GM12878 (cell line): Measurements from ENCODE around the gene SHROOM2. TPM values are rescaled to one million over a fixed set of nuclear protein-coding genes. Genes with fewer than 3 reads are reported as not detected.

Experiments
- ATAC-seq: fragments of 200-7000 bp; cut with Tn5 transposase; 3 replicates; pipeline ENCODE4 v1.9.1; 2020; ENCODE audit warnings: mild to moderate bottlenecking, moderate library complexity
- BruUV-seq: library from RNA; stranded (reverse); fragments of 400-500 nt; replicated peaks from 2 replicates; lab custom pipeline; 2021; lab: Mats Ljungman, UMichigan
- CTCF ChIA-PET: fragments of 300-600 bp; sonication (Branson Sonifier 250); formaldehyde crosslinking; extraction: SDS; loops from one replicate; lab custom pipeline; 2021; ENCODE audit warnings: inconsistent platforms; lab: Yijun Ruan, JAX
- POLR2A ChIA-PET: fragments of 350-600 bp; formaldehyde crosslinking; extraction: SDS; loops from one replicate; lab custom pipeline; 2021; ENCODE audit warnings: inconsistent platforms; lab: Charles Lee
- RAD21 ChIA-PET: fragments of 300-600 bp; sonication (Branson Sonifier 250); formaldehyde crosslinking; loops from one replicate; lab custom pipeline; 2023; ENCODE audit warnings: antibody characterized with exemption; ENCODE audit not compliant: unreplicated experiment; lab: Charles Lee
- SMC1A ChIA-PET: fragments of 300-600 bp; sonication (Branson Sonifier 250); formaldehyde crosslinking; loops from one replicate; lab custom pipeline; 2023; ENCODE audit not compliant: unreplicated experiment, uncharacterized antibody; lab: Charles Lee
- DNase-seq: peaks from one replicate; pipeline ENCODE4 v3.0.0-alpha.2; 2011; ENCODE audit warnings: low read depth, low spot score
- FAIRE-seq: peaks from 3 replicates; lab custom pipeline; 2011; peaks lifted over from hg19 to GRCh38; lab: Jason Lieb, UNC
- H2AFZ ChIP-seq: 2 replicates; pipeline ENCODE4 v1.6.0; 2011; ENCODE audit warnings: low read depth, low read length, control low read depth; ENCODE audit not compliant: control insufficient read depth
- H3K27ac ChIP-seq: 2 replicates; pipeline ENCODE4 v1.5.1; 2011; ENCODE audit warnings: control low read depth; ENCODE audit not compliant: control insufficient read depth, insufficient read depth
- H3K27me3 ChIP-seq, 2 experiments: replicated peaks in 1 of 2; 2 replicates each; pipeline versions ENCODE4 v1.6.0 to v1.6.1; 2011; ENCODE audit warnings: low read length in 1 of 2; ENCODE audit not compliant: control insufficient read depth in 2 of 2, insufficient read depth in 2 of 2
- H3K36me3 ChIP-seq, 2 experiments: 2 replicates each; pipeline ENCODE4 v1.5.1; 2011; ENCODE audit warnings: low read length in 1 of 2; ENCODE audit not compliant: control insufficient read depth in 2 of 2, insufficient read depth in 2 of 2
- H3K4me1 ChIP-seq: 2 replicates; pipeline ENCODE4 v1.6.1; 2011; ENCODE audit warnings: mild to moderate bottlenecking, low read length, moderate library complexity, mixed read lengths; ENCODE audit not compliant: control insufficient read depth, insufficient read depth
- H3K4me2 ChIP-seq: 2 replicates; pipeline ENCODE4 v1.6.0; 2011; ENCODE audit warnings: control low read depth; ENCODE audit not compliant: control insufficient read depth, insufficient read depth
- H3K4me3 ChIP-seq: fragments of 200-600 bp; sonication (generic); 2 replicates; pipeline ENCODE4 v1.5.1; 2016
- H3K79me2 ChIP-seq: 2 replicates; pipeline ENCODE4 v1.6.0; 2011; ENCODE audit warnings: low read length; ENCODE audit not compliant: control insufficient read depth, insufficient read depth
- H3K9ac ChIP-seq: 2 replicates; pipeline ENCODE4 v1.8.0; 2011; ENCODE audit warnings: low read length, control low read depth, mixed read lengths; ENCODE audit not compliant: control insufficient read depth, insufficient read depth
- H3K9me3 ChIP-seq: replicated peaks from 3 replicates; pipeline ENCODE4 v1.5.1; 2011; ENCODE audit warnings: mild to moderate bottlenecking, low read length; ENCODE audit not compliant: control insufficient read depth, insufficient read depth
- H4K20me1 ChIP-seq: 2 replicates; pipeline ENCODE4 v1.6.0; 2011; ENCODE audit not compliant: control insufficient read depth, insufficient read depth
- IKZF1 ChIP-seq: fragments of 450-650 bp; conservative IDR thresholded peaks from 2 replicates; pipeline ENCODE4 v1.6.1; 2017; ENCODE audit warnings: antibody characterized with exemption, mild to moderate bottlenecking
- MTA3 ChIP-seq: IDR thresholded peaks from 2 replicates; pipeline ENCODE4 v1.6.1; 2012; ENCODE audit warnings: low read length, inconsistent platforms, borderline replicate concordance
- MYC ChIP-seq: IDR thresholded peaks from 2 replicates; pipeline ENCODE4 v1.6.1; 2011; ENCODE audit warnings: mild to moderate bottlenecking, low read length, moderate library complexity, inconsistent platforms; ENCODE audit not compliant: insufficient read depth, insufficient replicate concordance, insufficient read length, severe bottlenecking
- POLR2A ChIP-seq: IDR thresholded peaks from 2 replicates; pipeline ENCODE4 v1.6.1; 2011; ENCODE audit warnings: low read depth, mild to moderate bottlenecking, low read length
- RCOR1 ChIP-seq: conservative IDR thresholded peaks from 2 replicates; pipeline ENCODE4 v1.6.1; 2012; ENCODE audit warnings: low read depth, low read length, improper control_type of control experiment
- ZBTB4 ChIP-seq: fragments of 450-650 bp; formaldehyde crosslinking; IDR thresholded peaks from 2 replicates; pipeline ENCODE4 v1.4.0; 2022; ENCODE audit warnings: mild to moderate bottlenecking, moderate library complexity
- ZNF592 ChIP-seq: fragments of 450-650 bp; IDR thresholded peaks from 2 replicates; pipeline ENCODE4 v1.6.1; 2017; ENCODE audit warnings: mild to moderate bottlenecking, moderate library complexity
- WGBS: methylation state at CpG from one replicate; pipeline ENCODE4 v1.1.6; 2016; ENCODE audit warnings: low lambda C conversion rate; ENCODE audit not compliant: insufficient replicate concordance, insufficient coverage; ENCODE audit errors: missing lambda C conversion rate; 5-methylcytosine and 5-hydroxymethylcytosine counted together
- in situ Hi-C: fragments of 300-500 bp; cut with MboI; formaldehyde crosslinking; loops from 9 replicates; pipeline ENCODE4 v1.14.3; 2018; ENCODE audit warnings: mixed read lengths
- intact Hi-C: fragments of 100-400 bp; cut with micrococcal nuclease; formaldehyde crosslinking; loops from one replicate; pipeline ENCODE4 v1.14.2; 2022; ENCODE audit not compliant: unreplicated experiment
- polyA plus RNA-seq, 11 experiments: library from polyadenylated mRNA; depleted of rRNA in 4 of 11; unstranded in 6 of 11; stranded (reverse) in 5 of 11; fragments of >200 nt; fragmentation: Nextera tagmentation in 4 of 11; fragmentation: Illumina TruSeq in 1 of 11; extraction: Ambion mirVana in 4 of 11; extraction: Trizol in 1 of 11; gene quantifications; 1 replicate in 1 of 11; 2 replicates in 10 of 11; pipeline versions ENCODE4 v1.2.1 to v1.2.3, GENCODE V29; 2011 to 2016; ENCODE audit warnings: inconsistent platforms in 2 of 11, missing spikeins in 2 of 11, low read depth in 1 of 11
- total RNA-seq, 4 experiments: library from RNA; depleted of rRNA in 3 of 4; stranded (reverse); fragments of >200 nt in 3 of 4; fragmentation: Illumina TruSeq in 1 of 4; extraction: Trizol in 1 of 4; gene quantifications; 2 replicates each; pipeline versions ENCODE4 v1.2.1 to v1.2.3, GENCODE V29; 2013 to 2021

Gene SHROOM2
- total and polyA plus RNA-seq, 10 of the 15 experiments (the other 5 are each of a cell fraction or from before 2014, with no cell fraction given): under 0.01 to 0.15 (median 0.09) TPM; not detected in 2

DNA sequence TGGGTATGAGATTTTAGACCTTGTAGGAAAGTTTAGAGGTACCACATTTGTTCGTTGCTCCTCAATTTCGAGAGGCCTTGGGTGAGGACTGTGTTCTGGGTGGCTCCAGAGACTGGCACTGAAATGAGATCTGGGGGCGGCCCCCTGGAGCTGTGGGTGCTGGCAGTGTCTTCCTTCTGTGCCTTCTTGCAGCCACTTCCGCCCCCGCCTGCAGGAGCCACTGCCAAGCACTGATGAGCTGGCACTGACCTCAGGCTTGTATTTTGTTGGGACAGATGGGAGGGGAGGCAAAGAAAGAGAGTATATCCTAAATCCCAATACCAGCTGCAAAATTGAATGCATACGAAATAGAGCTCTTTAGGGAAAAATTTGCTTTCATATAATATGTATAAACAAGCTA lies 116.4 kb downstream of the SHROOM2 start (continued):
- TF ChIP-seq IKZF1 (no peak), MYC (no peak)

DNA sequence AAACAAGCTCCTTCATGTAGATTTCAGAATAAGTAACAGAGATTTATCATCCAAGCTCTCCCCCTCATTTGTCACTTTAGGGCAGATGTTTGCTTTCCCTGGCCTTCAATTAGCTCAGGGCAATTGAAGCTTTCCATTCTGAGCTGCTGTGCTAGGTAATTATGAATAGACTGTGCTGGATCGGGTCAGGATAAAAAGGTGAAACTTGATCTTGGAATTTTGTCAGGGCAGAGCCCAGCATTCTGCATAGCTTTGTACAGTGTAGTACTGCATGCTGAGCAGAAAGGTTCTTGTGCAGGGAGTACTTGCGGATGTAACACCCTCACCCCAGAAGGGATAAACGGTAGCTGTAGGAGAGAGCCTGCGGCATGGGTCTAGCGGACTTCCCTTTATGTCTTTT lies 116.9 kb downstream of the SHROOM2 start:
- ATAC-seq: no peak
- no peaks in the 10 kb centered on the region for H3K4me1 ChIP-seq
- no peak overlapping the region for H3K4me3 ChIP-seq
- H3K79me2 ChIP-seq: no peaks in the 10 kb centered on the region
- no peak overlapping the region for H3K27ac ChIP-seq
- no TSS peak for BruUV-seq
- ChIA-PET CTCF (interaction anchor here (0.9 to 1.8 kb wide), 4 partner anchors 10 to 218 kb away, joined by 3 to 8 read pairs (median 4); no protein-coding TSS in a partner anchor), SMC1A (interaction anchor here (0.6 to 1.0 kb wide), 2 partner anchors 9 to 85 kb away, joined by 4 read pairs; no protein-coding TSS in a partner anchor), RAD21 (no interaction called here), POLR2A (no interaction called here)
- DNase-seq: no peak
- TF ChIP-seq POLR2A: no peak
- TF ChIP-seq ZBTB4 (CRISPR knock-in tag): no peak
- no peak for TF ChIP-seq MTA3
- TF ChIP-seq RCOR1: no peak
- TF ChIP-seq ZNF592: no peak
- intact Hi-C loops: no loop called here
- in situ Hi-C loops: no loop called here
- H4K20me1 ChIP-seq: no peaks in the 10 kb centered on the region
- H3K4me2 ChIP-seq: no peak overlapping the region
- FAIRE-seq: no peak
- no peaks in the 10 kb centered on the region for H3K36me3 ChIP-seq
- no peaks in the 10 kb centered on the region for H3K27me3 ChIP-seq
- no peaks in the 10 kb centered on the region for H3K9me3 ChIP-seq
- 64% methylated on average over 5 of the region's 5 CpGs for WGBS
- H2AFZ ChIP-seq: no peak overlapping the region
- H3K9ac ChIP-seq: no peak overlapping the region
